Measurements from ENCODE around the gene MINDY2. TPM values are rescaled to one million over a fixed set of nuclear protein-coding genes. Genes with fewer than 3 reads are reported as not detected.

MINDY2 gene
- total and polyA plus RNA-seq, 9 of the 15 experiments (the other 6 are each of a cell fraction or from before 2014, with no cell fraction given), result 2.4 to 15.3 (median 7.2) TPM

DNA sequence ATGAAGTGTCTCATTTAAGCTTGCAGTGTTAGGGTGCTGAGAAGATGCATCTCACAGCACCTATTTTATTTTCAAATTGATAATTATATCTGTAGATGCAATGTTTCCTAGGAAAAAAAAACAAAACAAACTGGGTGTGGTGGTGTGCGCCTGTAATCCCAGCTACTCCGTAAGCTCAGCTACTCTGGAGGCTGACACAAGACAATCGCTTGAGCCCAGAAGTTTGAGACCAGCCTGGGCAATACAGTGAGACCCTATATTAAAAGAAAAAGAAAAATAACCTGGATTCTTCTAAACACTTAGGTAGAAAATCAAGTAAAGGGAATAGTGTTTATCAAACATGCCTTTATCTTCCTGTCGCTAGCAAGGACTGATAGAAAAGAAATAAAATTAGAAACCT, 1.9 kb downstream of the MINDY2 start:
- Histone ChIP-seq H2AFZ (ENCODE audit: low read depth, low read length) (no peak overlapping the region), H3K4me1 (replicated peaks in 1 of 2; ENCODE audit: control insufficient read depth in 2 of 2, insufficient read depth in 2 of 2, low read length in 2 of 2) (peaks cover 15 to 25% of the 10 kb centered on the region in 2 experiments; a peak in 4 of 5 replicates), H3K9me1 (ENCODE audit: control insufficient read depth, insufficient read depth, low read length) (no peaks in the 10 kb centered on the region), H3K27ac (ENCODE audit: extremely low read depth, low read depth, low read length) (no peak overlapping the region), H3K79me2 (ENCODE audit: control insufficient read depth, insufficient read depth, low read length) (peaks cover 72% of the 10 kb centered on the region), H3K9ac (ENCODE audit: insufficient read depth in 1 of 2, low read depth in 2 of 2, low read length in 2 of 2) (peak overlapping the region in 1 of 2 experiments; percentile 89; a peak in 2 of 4 replicates), H3K36me3 (ENCODE audit: control insufficient read depth, insufficient read depth, low read length) (no peaks in the 10 kb centered on the region; the same call in 2 of the 3 replicates), H3K4me2 (ENCODE audit: insufficient read depth, low read length) (peak overlapping the region; percentile 97), H3K9me3 (replicated peaks; ENCODE audit: control insufficient read depth, insufficient read depth, low read depth, low read length) (0 out of 2 replicates have a peak, but pooled peaks cover 5% of the 10 kb centered on the region), H3K27me3 (ENCODE audit: control insufficient read depth in 2 of 2, insufficient read depth in 2 of 2, low read length in 2 of 2) (no peaks in the 10 kb centered on the region), H3K4me3 (peak overlapping the region; percentile 98), H4K20me1 (replicated peaks; ENCODE audit: control insufficient read depth, insufficient read depth, low read length) (peaks cover 5% of the 10 kb centered on the region; the same call in 1 of the 2 replicates)
- no peak for ATAC-seq
- BruUV-seq (replicated peaks), result no TSS peak
- peak in 1 of 4 experiments; percentile 44 for DNase-seq (ENCODE audit: extremely low read depth in 1 of 4, low spot score in 3 of 4)
- in situ Hi-C loops (cut with MboI) (no loop called here), intact Hi-C loops (cut with micrococcal nuclease) (loop anchor here (5.0 kb wide), 2 partner anchors 59 to 159 kb away; partner anchors contain the start of gene SLTM)
- CTCF ChIA-PET (ENCODE audit: low intra/inter-chr PET ratio), result no interaction called here
- FAIRE-seq, result no peak
- WGBS (ENCODE audit: insufficient coverage, low coverage, missing lambda C conversion rate), result 6% methylated on average over 4 of the region's 4 CpGs
- POLR2A ChIA-PET, result interaction anchor here (0.6 to 1.1 kb wide), 3 partner anchors 16 to 315 kb away, joined by 3 to 4 read pairs (median 4); no protein-coding TSS in a partner anchor
- TF ChIP-seq, protein P1, sequence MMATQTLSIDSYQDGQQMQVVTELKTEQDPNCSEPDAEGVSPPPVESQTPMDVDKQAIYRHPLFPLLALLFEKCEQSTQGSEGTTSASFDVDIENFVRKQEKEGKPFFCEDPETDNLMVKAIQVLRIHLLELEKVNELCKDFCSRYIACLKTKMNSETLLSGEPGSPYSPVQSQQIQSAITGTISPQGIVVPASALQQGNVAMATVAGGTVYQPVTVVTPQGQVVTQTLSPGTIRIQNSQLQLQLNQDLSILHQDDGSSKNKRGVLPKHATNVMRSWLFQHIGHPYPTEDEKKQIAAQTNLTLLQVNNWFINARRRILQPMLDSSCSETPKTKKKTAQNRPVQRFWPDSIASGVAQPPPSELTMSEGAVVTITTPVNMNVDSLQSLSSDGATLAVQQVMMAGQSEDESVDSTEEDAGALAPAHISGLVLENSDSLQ (IDR thresholded peaks at IDR 0.05), result no peak
- TF ChIP-seq RBM25 (IDR thresholded peaks at IDR 0.05; ENCODE audit: low read depth, low read length, severe bottlenecking) (peak; percentile 18), ZNF121 (CRISPR knock-in tag; conservative IDR thresholded peaks at IDR 0.05) (peak; percentile 96), FOXJ3 (CRISPR knock-in tag; IDR thresholded peaks at IDR 0.05) (no peak), KDM1A (IDR thresholded peaks at IDR 0.05) (peak in 1 of 2 experiments; percentile 28; a peak in 1 of 4 replicates), BCOR (IDR thresholded peaks at IDR 0.05) (0 out of 2 replicates have a peak, but pooled peaks have one; percentile 43), RCOR1 (IDR thresholded peaks at IDR 0.05; ENCODE audit: borderline replicate concordance in 1 of 2, low read depth in 2 of 2, low read length in 2 of 2) (peak in 1 of 2 experiments; percentile 21; a peak in 1 of 4 replicates), HDAC2 (IDR thresholded peaks at IDR 0.05) (0 out of 2 replicates have a peak, but pooled peaks have one; percentile 32), ZNF184 (CRISPR knock-in tag; IDR thresholded peaks at IDR 0.05) (no peak), HCFC1 (IDR thresholded peaks at IDR 0.05; ENCODE audit: low read depth, low read length) (no peak), FOXJ2 (tag; IDR thresholded peaks at IDR 0.05) (peak; percentile 44; the same call in 1 of the 2 replicates)

Data from K562 (cell line).